GM20000 (cell line): ENCODE data around the gene EGFR.

Experiments
- DNase-seq: peaks from one replicate; pipeline ENCODE4 v3.0.0; 2012; ENCODE audit warnings: low spot score
- TF ChIP-seq, protein P1 (sequence below): IDR thresholded peaks from 2 replicates; pipeline ENCODE4 v1.5.1; 2012; ENCODE audit warnings: mild to moderate bottlenecking, control low read depth; ENCODE audit errors: extremely low read depth, missing control alignments

Gene EGFR

DNA sequence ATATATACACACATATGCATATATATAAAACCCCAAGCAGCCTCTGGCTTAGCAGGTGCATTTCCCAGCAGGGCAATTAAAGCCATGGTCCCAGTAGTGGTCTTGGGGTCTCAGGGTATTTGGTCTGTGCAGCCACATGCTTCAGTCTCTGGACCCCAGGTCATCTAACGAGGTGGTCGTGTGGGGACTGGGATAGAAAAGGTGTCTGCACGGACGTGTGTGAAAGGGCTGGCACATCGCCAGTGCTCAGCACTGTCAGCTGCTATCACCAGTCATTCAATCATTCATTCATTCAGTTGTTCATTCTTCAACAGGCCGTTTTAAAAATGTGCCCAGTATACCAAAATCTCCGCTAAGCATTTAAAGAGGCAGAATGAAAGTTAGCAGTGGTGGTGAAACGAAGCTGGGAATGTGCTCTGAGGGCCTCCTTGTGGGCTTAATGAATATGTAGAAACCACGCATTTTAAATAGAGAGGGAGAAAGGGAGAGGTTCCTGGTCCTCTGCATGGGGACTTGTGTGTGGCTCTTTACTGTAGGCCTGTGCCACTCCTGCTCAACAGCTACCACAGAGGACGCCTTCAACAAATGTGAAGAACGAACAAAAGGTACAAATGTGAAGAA lies 170.4 kb downstream of the EGFR start:
- DNase-seq: no peak
- TF ChIP-seq, protein P1, sequence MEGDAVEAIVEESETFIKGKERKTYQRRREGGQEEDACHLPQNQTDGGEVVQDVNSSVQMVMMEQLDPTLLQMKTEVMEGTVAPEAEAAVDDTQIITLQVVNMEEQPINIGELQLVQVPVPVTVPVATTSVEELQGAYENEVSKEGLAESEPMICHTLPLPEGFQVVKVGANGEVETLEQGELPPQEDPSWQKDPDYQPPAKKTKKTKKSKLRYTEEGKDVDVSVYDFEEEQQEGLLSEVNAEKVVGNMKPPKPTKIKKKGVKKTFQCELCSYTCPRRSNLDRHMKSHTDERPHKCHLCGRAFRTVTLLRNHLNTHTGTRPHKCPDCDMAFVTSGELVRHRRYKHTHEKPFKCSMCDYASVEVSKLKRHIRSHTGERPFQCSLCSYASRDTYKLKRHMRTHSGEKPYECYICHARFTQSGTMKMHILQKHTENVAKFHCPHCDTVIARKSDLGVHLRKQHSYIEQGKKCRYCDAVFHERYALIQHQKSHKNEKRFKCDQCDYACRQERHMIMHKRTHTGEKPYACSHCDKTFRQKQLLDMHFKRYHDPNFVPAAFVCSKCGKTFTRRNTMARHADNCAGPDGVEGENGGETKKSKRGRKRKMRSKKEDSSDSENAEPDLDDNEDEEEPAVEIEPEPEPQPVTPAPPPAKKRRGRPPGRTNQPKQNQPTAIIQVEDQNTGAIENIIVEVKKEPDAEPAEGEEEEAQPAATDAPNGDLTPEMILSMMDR: no peak

DNA sequence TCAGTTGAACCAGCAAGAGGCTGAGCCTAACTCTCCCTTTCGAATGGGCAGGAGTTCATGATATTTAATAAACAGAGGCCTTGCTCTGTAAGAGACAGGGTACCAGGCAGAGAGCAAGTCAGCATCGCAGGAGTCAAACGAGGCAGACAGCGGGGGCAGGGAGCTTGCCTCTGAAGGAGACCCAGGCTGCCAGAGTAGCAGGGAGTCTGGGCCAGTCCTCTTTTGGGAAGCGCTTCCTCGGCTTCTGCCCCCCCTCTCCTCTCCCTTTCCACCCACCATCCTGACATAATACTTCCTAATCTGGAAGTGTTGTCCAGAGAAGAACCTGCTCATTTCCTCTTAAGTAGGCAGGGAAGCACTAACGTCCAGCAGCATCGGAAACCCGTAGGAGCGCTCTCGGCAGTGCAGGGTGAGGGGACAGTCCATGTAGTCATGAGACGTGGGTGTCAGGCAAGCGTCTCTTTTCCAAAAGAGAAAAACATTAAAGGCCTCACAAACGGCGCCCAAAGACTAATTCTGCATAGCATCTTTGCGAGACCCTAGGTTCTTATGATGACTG lies 171.1 kb downstream of the EGFR start:
- TF ChIP-seq, protein P1: no peak

DNA sequence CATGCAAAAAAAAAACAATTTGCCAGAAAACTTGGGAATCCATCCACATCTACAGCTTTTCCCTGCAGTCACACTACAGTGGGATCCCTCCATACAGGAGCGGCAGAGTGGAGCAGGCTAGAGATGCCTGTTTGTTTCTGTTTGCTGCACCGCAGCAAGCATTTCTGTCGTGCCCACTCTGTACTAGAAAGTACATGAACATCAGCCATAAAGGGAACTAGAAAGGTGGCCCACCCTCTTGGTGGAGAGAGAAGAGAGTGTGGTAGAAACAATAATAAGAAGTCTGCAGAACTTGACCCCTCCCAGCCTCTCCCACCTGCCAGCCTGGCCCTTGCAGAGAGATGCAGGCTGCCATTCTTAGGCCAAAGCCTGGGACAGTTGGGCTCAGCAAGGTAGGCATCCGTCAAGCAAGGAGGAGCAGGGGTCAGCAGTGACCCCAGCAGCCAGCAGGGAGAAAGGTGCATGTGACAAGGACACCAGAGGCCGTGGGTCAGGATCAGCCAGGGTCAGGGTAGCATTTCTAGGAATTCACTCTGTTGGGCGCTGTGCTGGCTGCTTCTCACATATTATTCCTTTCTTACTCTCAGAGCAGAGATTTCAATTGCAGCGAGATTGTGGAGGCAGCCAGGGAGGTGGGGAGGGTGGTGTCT lies 171.8 kb downstream of the EGFR start:
- TF ChIP-seq, protein P1: no peak
- no peak for DNase-seq

More for the DNA sequence above, 171.1 kb downstream of the EGFR start:
- no peak for DNase-seq

DNA sequence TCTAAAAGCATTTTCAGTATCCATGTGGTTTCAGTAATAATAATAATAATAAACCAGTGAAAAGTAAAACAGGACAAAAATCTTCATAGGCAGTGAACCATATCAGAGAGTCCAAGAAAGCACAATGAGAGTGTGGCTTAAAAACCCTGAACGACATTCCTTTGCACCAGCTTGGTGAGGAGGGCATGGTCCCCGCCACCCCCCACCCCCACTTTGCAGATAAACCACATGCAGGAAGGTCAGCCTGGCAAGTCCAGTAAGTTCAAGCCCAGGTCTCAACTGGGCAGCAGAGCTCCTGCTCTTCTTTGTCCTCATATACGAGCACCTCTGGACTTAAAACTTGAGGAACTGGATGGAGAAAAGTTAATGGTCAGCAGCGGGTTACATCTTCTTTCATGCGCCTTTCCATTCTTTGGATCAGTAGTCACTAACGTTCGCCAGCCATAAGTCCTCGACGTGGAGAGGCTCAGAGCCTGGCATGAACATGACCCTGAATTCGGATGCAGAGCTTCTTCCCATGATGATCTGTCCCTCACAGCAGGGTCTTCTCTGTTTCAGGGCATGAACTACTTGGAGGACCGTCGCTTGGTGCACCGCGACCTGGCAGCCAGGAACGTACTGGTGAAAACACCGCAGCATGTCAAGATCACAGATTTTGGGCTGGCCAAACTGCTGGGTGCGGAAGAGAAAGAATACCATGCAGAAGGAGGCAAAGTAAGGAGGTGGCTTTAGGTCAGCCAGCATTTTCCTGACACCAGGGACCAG lies 172.5 kb downstream of the EGFR start:
- TF ChIP-seq, protein P1: no peak
- no peak for DNase-seq

DNA sequence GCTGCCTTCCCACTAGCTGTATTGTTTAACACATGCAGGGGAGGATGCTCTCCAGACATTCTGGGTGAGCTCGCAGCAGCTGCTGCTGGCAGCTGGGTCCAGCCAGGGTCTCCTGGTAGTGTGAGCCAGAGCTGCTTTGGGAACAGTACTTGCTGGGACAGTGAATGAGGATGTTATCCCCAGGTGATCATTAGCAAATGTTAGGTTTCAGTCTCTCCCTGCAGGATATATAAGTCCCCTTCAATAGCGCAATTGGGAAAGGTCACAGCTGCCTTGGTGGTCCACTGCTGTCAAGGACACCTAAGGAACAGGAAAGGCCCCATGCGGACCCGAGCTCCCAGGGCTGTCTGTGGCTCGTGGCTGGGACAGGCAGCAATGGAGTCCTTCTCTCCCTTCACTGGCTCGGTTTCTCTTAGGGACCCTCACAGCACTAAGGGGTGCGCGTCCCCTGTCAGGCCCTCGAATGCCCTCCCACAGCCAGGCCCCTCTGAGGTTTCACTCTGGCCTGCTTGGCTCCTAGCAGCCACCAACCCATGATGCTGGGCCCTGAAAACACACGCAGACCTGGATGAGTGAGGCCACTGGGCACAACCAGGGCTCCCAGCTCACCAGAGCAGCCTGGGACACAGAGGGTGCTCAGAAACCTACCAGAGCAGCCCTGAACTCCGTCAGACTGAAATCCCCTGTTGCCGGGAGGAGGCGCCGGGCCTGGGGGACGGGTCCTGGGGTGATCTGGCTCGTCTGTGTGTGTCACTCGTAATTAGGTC lies 173.3 kb downstream of the EGFR start:
- no peak for DNase-seq
- TF ChIP-seq, protein P1: no peak

DNA sequence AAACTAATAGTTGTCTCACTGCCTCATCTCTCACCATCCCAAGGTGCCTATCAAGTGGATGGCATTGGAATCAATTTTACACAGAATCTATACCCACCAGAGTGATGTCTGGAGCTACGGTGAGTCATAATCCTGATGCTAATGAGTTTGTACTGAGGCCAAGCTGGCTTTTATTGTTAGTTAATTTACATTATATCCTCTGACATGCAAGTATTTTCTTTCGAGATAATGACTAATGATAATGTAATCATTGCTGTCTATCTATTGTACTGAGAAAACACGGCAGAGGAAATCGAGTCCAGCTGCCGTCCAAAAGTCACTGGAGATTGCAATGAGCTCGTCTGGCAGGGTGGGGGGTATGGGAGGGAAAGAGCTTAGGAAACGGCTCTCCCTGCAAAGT lies 173.9 kb downstream of the EGFR start:
- no peak for DNase-seq
- TF ChIP-seq, protein P1: no peak

DNA sequence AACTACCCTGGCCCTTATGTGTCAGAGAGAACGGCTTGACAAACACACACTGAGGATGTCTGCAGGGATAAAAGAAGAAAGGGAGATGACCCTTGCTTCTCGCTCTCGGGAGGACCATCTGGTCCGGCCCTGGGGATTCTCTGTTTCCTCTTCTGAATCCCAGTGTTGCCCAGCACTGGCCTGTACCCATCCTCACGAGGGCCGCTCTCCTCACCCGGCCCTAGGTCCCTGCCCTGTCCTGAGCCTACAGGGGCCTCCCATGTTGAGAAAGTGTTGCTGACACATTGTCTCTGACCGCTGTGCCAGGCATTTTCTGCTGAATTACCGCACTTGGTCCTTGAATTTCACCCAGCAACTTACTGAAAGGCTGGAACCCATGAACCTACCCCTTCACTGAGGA lies 174.4 kb downstream of the EGFR start:
- TF ChIP-seq, protein P1: no peak

More for the DNA sequence above, 174.4 kb downstream of the EGFR start:
- no peak for DNase-seq
